DMS79 (cell line): Measurements from ENCODE around the gene GCA.

ENCODE experiments used
- DNase-seq: peaks from one replicate; lab custom pipeline; 2025; lab: John Stamatoyannopoulos, UW

Gene GCA

GRCh38 chr2:162328424-162329157 is 15.3 kb upstream of the GCA start:
- no peak for DNase-seq

- no peak for DNase-seq
Observed at GRCh38 chr2:162330881-162331280, 13.1 kb upstream of the GCA start.

- no peak for DNase-seq
Observed at GRCh38 chr2:162333968-162334367, 10.0 kb upstream of the GCA start.

- no peak for DNase-seq
Observed at GRCh38 chr2:162337868-162338267, 6.1 kb upstream of the GCA start.

GRCh38 chr2:162340822-162341221 is 3.1 kb upstream of the GCA start:
- DNase-seq = no peak

- DNase-seq = no peak
Observed at GRCh38 chr2:162342321-162342720, 1.6 kb upstream of the GCA start.

GRCh38 chr2:162342841-162343240 is 1.1 kb upstream of the GCA start:
- no peak for DNase-seq

- DNase-seq = no peak
Observed at GRCh38 chr2:162343492-162343823, 474 bp upstream of the GCA start.

- DNase-seq = no peak
Observed at GRCh38 chr2:162344617-162344950, 652 bp downstream of the GCA start.

- no peak for DNase-seq
Observed at GRCh38 chr2:162365392-162365791, 21.5 kb downstream of the GCA start.

GRCh38 chr2:162368494-162368893 is 24.6 kb downstream of the GCA start:
- no peak for DNase-seq

- DNase-seq = no peak
Observed at GRCh38 chr2:162369551-162369950, 25.6 kb downstream of the GCA start.

GRCh38 chr2:162370931-162371330 is 27.0 kb downstream of the GCA start:
- DNase-seq = no peak

- DNase-seq = no peak
Observed at GRCh38 chr2:162372818-162373217, 28.9 kb downstream of the GCA start.

GRCh38 chr2:162379719-162380580 is 36.0 kb downstream of the GCA start:
- no peak for DNase-seq

GRCh38 chr2:162381851-162382250 is 37.9 kb downstream of the GCA start:
- no peak for DNase-seq

- DNase-seq = no peak
Observed at GRCh38 chr2:162382278-162382677, 38.3 kb downstream of the GCA start.

- DNase-seq = no peak
Observed at GRCh38 chr2:162385536-162385935, 41.6 kb downstream of the GCA start.

- no peak for DNase-seq
Observed at GRCh38 chr2:162390801-162391200, 46.9 kb downstream of the GCA start.

GRCh38 chr2:162400336-162400735 is 56.4 kb downstream of the GCA start:
- DNase-seq = no peak

- no peak for DNase-seq
Observed at GRCh38 chr2:162401871-162402270, 57.9 kb downstream of the GCA start.

- no peak for DNase-seq
Observed at GRCh38 chr2:162403884-162404283, 60.0 kb downstream of the GCA start.
